Kidney (tissue), 14 donors: ENCODE results near the gene ATL2. TPM values are rescaled to one million over a fixed set of nuclear protein-coding genes. Genes with fewer than 3 reads are reported as not detected.

ENCODE experiments used
- DNase-seq, 5 donors: peaks; one replicate each; pipeline ENCODE4 v3.0.0-alpha.2; 2013 to 2020
- FAIRE-seq: peaks from 2 replicates; lab custom pipeline; 2012; peaks lifted over from hg19 to GRCh38; lab: Jason Lieb, UNC
- H3K27ac ChIP-seq, 2 donors: one replicate each; pipeline ENCODE4 v1.7.0; 2013; ENCODE audit warnings: low read depth in 2 of 2, low read length in 2 of 2, inconsistent platforms in 1 of 2
- H3K27me3 ChIP-seq: one replicate; pipeline ENCODE4 v1.7.1; 2013; ENCODE audit warnings: low read length, inconsistent platforms; ENCODE audit not compliant: control insufficient read depth, insufficient read depth
- H3K36me3 ChIP-seq, 3 donors: one replicate each; pipeline versions ENCODE4 v1.7.0 to v1.7.1; 2013; ENCODE audit warnings: low read length in 3 of 3, control low read depth in 1 of 3, inconsistent platforms in 1 of 3; ENCODE audit not compliant: insufficient read depth in 3 of 3, control insufficient read depth in 2 of 3
- H3K4me1 ChIP-seq, 3 donors: one replicate each; pipeline versions ENCODE4 v1.7.0 to v1.7.1; 2013; ENCODE audit warnings: low read length in 3 of 3, inconsistent platforms in 1 of 3, low read depth in 1 of 3; ENCODE audit not compliant: control insufficient read depth in 2 of 3, insufficient read depth in 2 of 3
- H3K4me3 ChIP-seq, 3 donors: one replicate each; pipeline versions ENCODE4 v1.7.0 to v1.8.1; 2013; ENCODE audit warnings: low read length in 3 of 3, control low read depth in 1 of 3, inconsistent platforms in 1 of 3
- H3K9ac ChIP-seq, 3 donors: one replicate each; pipeline versions ENCODE4 v1.7.0 to v1.7.1; 2013; ENCODE audit warnings: low read length in 3 of 3, control low read depth in 1 of 3, inconsistent platforms in 1 of 3
- H3K9me3 ChIP-seq, 3 donors: one replicate each; pipeline versions ENCODE4 v1.7.0 to v1.7.1; 2013; ENCODE audit warnings: low read length in 3 of 3, control low read depth in 1 of 3, inconsistent platforms in 1 of 3; ENCODE audit not compliant: control insufficient read depth in 2 of 3, insufficient read depth in 1 of 3
- intact Hi-C: fragments of 100-400 bp; cut with DNase I; formaldehyde crosslinking; loops from one replicate; pipeline ENCODE4 v1.11.1; 2022
- polyA plus RNA-seq: library from polyadenylated mRNA; stranded (reverse); fragments of 350-450 nt; fragmentation: Illumina TruSeq; extraction: RNeasy Lipid Tissue Mini Kit (QIAGEN cat#74804); gene quantifications from one replicate; pipeline ENCODE4 v1.2.3, GENCODE V29; 2014; ENCODE audit warnings: low read depth, low replicate concordance; ENCODE audit not compliant: insufficient read depth
- total RNA-seq: library from RNA; stranded (reverse); fragmentation: NEBNext Ultra II Directional; extraction: Animal tissue kit (Norgen Biotek cat#: 25700); gene quantifications from one replicate; pipeline ENCODE4 v1.2.1, GENCODE V29; 2021
- TF ChIP-seq, protein P1 (sequence below): IDR thresholded peaks from 3 replicates; pipeline ENCODE4 v1.5.1; 2012; ENCODE audit warnings: mild to moderate bottlenecking, moderate library complexity, borderline replicate concordance; ENCODE audit not compliant: insufficient read depth; ENCODE audit errors: extremely low read depth
- donor health status: control.
- donor health status: control.
- donor health status: control.
- donor health status: control.
- donor health status: control.
- donor health status: DM: yes; HTN: yes; CAD: no.
- donor health status: Normal renal cell carcinoma (clear cell type).

ATL2 gene
- total and polyA plus RNA-seq, 2 donors from 2014 or later: 22.0 to 52.1 TPM

DNA sequence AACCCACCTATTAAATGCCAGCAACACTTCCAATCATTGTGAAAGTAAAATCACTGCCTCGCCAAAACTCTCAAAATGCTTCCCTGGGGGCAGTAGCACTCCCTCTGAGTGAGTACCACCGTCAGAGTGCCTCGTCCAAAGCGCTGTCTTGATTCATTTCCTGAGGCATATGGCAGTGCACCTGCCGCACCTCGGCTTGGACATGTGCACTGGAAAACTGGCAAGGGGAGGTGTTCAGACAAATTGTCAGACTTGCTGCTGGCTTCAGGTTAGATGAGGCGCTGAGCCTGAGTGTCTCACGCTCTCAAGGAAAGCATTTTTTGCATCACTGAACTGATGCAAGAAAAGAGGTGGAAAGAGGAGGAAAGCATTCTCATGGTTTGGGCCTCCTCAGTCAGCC is 132.8 kb downstream of the ATL2 start:
- intact Hi-C loops: no loop called here
- DNase-seq: no peak
- Histone ChIP-seq H3K4me1 (peaks cover 0 to 6% (median 3%) of the 10 kb centered on the region in 3 donors), H3K4me3 (no peak overlapping the region), H3K36me3 (no peaks in the 10 kb centered on the region), H3K27ac (peak overlapping the region in 1 of 2 donors; percentile 13), H3K9ac (no peak overlapping the region), H3K9me3 (no peaks in the 10 kb centered on the region), H3K27me3 (no peaks in the 10 kb centered on the region)
- TF ChIP-seq, protein P1, sequence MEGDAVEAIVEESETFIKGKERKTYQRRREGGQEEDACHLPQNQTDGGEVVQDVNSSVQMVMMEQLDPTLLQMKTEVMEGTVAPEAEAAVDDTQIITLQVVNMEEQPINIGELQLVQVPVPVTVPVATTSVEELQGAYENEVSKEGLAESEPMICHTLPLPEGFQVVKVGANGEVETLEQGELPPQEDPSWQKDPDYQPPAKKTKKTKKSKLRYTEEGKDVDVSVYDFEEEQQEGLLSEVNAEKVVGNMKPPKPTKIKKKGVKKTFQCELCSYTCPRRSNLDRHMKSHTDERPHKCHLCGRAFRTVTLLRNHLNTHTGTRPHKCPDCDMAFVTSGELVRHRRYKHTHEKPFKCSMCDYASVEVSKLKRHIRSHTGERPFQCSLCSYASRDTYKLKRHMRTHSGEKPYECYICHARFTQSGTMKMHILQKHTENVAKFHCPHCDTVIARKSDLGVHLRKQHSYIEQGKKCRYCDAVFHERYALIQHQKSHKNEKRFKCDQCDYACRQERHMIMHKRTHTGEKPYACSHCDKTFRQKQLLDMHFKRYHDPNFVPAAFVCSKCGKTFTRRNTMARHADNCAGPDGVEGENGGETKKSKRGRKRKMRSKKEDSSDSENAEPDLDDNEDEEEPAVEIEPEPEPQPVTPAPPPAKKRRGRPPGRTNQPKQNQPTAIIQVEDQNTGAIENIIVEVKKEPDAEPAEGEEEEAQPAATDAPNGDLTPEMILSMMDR: no peak
- no peak for FAIRE-seq

Other genes starting within 250 kb of the ATL2 start
- gene HNRNPLL, start 225.7 kb upstream of the ATL2 start, total RNA-seq: 51.0 TPM
- gene HNRNPLL, start 225.7 kb upstream of the ATL2 start, polyA plus RNA-seq: 15.5 TPM